ENCODE results near the gene CTIF.
"Not testable (repeated sequence)": the region's sequence is repeated elsewhere in the genome, so short reads cannot be mapped to it uniquely, and the experiment has no call there.

Gene CTIF

GRCh38 chr18:48859311-48860268, 320.8 kb downstream of the CTIF start:
- DNase-seq (ENCODE audit: low spot score) (no peak), FAIRE-seq (no peak)

- no peak for FAIRE-seq
- no peak for DNase-seq (ENCODE audit: low spot score)
Observed at GRCh38 chr18:48860269-48861180, 321.7 kb downstream of the CTIF start.

GRCh38 chr18:48861181-48861708, 322.4 kb downstream of the CTIF start:
- FAIRE-seq (no peak), DNase-seq (ENCODE audit: low spot score) (no peak)

- no peak for DNase-seq (ENCODE audit: low spot score)
- FAIRE-seq: no peak
Observed at GRCh38 chr18:48862132-48862531, 323.3 kb downstream of the CTIF start.

DNA sequence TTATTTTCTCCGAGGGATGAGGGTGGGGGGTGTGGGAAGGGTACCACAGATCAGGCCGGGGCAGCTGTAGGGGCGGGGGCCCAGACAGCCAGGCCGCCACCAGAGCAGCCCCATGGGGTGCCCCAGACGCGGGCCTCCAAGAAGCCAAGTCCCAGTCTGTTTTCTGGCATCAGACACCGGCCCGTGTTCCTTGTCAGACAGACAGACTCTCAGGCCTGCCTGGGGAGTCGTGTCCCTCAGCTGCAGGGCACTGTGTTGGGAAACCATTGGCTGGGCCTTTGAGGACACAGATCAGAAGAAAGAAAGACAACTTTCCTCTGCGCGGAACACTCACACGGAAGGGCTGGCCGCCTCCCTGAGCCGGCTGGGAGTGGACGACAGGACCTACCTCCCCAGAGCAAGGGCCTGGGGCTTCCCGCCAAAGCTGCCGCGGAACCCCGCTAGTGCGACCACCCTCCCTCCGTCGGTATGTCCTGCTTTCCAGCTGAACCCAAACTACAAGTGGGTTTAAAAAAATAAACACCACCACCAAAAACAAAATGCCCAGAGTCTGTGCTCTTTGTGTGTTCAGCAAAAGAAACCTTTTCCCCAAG, 323.9 kb downstream of the CTIF start:
- DNase-seq (ENCODE audit: low spot score) (no peak), FAIRE-seq (no peak)

GRCh38 chr18:48863432-48864065, 324.7 kb downstream of the CTIF start:
- FAIRE-seq: no peak
- DNase-seq (ENCODE audit: low spot score): no peak

DNA sequence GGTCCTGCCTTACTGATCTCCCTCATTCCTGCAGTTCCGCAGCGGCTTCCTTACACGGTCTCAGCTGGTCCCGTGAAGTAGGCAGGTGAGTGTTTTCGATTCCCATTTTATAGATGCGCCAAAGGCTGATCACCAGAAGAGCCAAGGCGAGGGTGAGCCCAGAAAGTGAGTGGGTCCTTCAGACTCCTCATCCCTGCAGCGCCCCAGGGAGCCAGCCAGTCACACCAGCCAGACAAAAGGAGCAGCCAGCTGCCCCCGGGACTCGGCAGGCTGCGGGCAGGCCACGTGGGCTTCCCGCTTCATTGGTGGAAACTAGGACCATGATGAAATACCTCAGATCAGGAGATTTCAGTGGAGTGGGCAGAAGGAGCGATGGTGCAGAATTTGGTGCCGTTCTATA, 326.0 kb downstream of the CTIF start:
- DNase-seq (ENCODE audit: low spot score) (no peak), FAIRE-seq (no peak)

DNA sequence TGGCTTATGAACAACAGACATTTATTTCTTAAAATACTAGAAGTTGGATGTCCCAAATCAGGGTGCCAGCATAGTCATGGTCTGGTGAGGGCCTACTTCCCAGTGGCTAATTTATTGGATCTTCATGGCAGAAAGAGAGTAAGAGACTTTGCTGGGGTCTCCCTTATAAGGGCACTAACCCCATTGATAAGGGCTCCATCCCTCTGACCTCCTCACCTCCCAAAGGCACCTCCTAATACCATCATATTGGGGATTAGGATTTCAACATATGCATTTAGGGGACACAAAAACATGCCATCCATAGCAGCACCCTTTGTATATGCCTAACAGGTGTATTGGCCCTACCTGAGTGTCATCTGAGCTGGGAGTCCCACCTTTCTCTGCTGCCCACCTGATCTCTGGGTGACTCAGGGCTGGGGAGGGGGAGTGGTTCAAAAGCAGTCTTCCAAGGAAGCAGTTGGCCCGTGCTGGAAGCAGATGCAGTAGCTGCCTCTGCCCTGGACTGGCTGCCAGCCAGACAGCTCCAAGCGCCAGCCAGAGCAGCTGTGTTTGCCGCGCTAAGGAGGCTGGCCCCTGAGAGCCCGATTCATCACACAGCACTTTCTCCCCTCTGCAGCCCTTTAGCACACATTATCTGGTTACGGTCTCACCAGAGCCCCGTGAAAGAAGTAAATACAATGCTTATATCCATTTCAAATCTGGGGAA, 327.4 kb downstream of the CTIF start:
- DNase-seq (ENCODE audit: low spot score) (no peak), FAIRE-seq (no peak)

- no peak for FAIRE-seq
Observed at GRCh38 chr18:48866856-48867255, 328.0 kb downstream of the CTIF start.

GRCh38 chr18:48867978-48868377, 329.1 kb downstream of the CTIF start:
- DNase-seq (ENCODE audit: low spot score) (no peak), FAIRE-seq (no peak)

More at GRCh38 chr18:48866856-48867255, 328.0 kb downstream of the CTIF start:
- DNase-seq (ENCODE audit: low spot score): no peak

GRCh38 chr18:48868468-48869466, 329.9 kb downstream of the CTIF start:
- no peak for DNase-seq (ENCODE audit: low spot score)
- no peak for FAIRE-seq

DNA sequence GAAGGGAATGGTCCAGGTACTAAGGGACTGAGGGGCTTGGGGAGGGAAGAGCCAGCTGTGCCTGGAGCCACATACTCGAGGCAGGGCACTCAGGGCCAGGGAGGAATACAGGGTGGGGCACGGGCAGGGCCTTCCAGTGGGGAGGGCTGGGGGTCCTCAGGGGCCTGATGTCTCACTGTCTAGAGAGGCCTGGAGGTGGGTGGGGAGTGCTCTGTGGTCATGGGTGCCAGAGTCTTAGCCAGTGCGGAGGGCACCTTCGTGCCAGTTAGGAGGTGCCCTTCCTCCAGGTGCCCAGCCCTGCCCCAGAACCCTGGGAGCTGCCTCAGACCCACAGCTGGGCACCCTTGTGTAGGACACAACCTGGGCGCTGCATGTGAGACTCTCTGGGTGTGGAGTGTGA, 330.8 kb downstream of the CTIF start:
- DNase-seq (ENCODE audit: low spot score) (no peak), FAIRE-seq (no peak)

GRCh38 chr18:48870926-48871325, 332.1 kb downstream of the CTIF start:
- DNase-seq (ENCODE audit: low spot score); FAIRE-seq: not testable (repeated sequence)

DNA sequence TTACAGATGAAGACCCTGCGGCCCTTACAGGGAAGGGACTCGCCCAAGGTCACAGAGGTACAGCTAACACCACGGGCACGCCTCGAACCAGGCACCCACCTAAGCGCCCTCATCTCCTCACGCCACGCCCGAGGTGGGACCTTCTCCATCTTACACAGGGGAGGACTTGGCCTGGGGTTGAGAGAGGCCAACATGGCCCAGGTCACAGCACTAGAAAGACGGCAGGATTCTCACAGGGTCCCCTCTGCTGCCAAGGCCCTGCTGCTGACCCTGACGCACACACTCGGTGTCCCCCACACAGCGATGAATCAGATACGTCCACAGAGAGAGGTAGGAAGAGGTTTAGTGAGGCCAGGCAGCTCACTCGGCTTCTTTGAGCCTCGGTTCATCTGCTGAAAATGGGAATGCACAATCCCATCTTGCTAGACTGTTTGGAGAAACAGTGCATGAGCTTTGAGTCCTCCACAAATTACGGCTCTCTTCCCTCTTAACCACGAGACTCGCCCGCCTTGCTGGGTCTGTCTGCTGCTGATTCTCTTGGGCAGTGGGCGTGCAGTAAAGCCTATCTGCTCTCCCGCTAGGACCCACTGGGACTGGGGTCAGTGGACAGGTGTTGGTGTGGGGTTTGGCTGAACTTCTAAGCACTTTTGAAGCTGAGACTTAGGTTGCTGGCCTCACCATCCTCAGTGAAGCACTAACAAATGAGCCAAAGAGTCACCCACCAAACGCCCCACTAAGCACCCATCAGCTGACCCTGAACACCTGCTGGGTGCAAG, 332.7 kb downstream of the CTIF start:
- FAIRE-seq (no peak), DNase-seq (ENCODE audit: low spot score) (no peak)

DNA sequence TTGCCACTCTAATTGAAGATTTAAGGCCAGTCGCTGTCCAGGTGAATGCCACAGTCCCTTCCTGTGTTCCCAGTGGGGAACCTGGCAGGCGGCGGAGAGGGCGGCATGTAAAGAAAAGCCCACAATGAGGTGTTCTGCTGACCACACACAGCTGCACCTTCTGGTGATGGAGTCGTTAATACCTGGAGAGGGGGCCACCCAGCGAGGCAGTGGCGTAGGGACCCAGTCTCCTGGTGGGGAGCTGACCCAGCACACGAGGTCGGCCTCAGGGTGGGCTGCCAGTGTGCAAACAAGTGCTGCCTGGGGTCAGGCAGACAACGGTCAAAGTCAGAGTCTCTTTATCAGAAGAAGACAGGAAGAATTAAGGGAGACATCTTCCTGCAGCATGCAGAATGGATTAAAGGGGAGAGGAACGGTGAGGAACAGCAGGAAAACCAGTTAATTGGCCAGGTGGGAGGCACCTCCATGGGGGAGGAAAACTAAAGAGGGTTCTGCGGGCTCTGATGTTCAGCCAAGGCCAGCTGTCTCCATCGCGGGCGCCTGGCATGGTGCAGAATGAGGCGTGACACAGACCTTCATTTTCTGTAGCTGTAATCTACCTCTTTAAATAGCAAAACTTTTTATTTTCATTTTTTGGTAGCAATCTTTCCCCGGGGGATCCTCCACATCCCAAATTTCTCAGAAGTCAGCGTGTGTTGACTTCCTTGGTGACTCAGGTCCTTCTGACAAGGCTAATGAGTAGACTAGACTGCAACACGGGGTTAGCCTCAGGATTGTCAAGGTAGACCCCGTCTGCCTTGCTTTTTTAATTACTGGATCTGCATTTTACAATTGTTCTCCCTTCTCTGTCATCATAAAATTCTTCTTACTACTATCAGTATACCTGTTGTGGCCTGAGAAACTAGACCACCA, 333.7 kb downstream of the CTIF start:
- no peak for FAIRE-seq
- DNase-seq (ENCODE audit: low spot score): peak; percentile 7

DNA sequence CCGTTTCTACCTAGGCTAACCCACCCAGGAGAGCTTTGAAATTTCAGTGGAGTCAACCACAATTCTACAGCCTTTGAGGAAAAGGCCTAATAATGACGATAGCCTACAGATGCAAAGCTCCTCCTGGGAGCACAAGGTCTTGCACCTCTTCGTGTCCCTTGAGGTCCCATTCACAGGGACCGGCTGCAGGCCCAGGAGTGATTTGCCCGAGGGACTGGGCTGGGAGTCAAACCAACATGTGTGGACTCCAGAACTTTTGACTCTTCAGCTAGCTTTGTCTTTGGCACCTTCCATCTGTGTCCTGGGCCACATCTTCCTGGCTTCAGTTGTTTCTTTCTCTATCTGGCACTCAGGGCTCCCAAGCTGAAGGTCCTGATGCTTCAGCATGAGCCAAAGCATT, 335.4 kb downstream of the CTIF start:
- FAIRE-seq (no peak), DNase-seq (ENCODE audit: low spot score) (no peak)

- FAIRE-seq: no peak
Observed at GRCh38 chr18:48874701-48875162, 335.9 kb downstream of the CTIF start.

More at GRCh38 chr18:48874701-48875162, 335.9 kb downstream of the CTIF start:
- DNase-seq (ENCODE audit: low spot score): no peak
